GM13976 (cell line): ENCODE data around the gene ERGIC1.

Experiments used
- DNase-seq: peaks from one replicate; pipeline ENCODE4 v3.0.0; 2012; ENCODE audit warnings: low spot score
- CTCF ChIP-seq: IDR thresholded peaks from 2 replicates; pipeline ENCODE4 v1.5.1; 2012; ENCODE audit warnings: borderline replicate concordance, mild to moderate bottlenecking; ENCODE audit not compliant: insufficient read depth; ENCODE audit errors: extremely low read depth, missing control alignments, control extremely low read depth
- in situ Hi-C: fragments of 300-500 bp; cut with MboI; formaldehyde crosslinking; loops from one replicate; pipeline ENCODE4 v1.12.0; 2022; ENCODE audit warnings: low sequenced_read_pairs, mixed read lengths, inconsistent platforms; ENCODE audit not compliant: unreplicated experiment

The ERGIC1 gene

GRCh38 chr5:172790496-172790889 lies 43.6 kb upstream of the ERGIC1 start:
- in situ Hi-C loops: no loop called here
- TF ChIP-seq CTCF: no peak
- no peak for DNase-seq

- TF ChIP-seq CTCF: no peak
- in situ Hi-C loops: no loop called here
- DNase-seq: no peak
Measured at GRCh38 chr5:172791286-172791685, 42.8 kb upstream of the ERGIC1 start.

GRCh38 chr5:172791726-172792445 lies 42.2 kb upstream of the ERGIC1 start:
- TF ChIP-seq CTCF: no peak
- in situ Hi-C loops: no loop called here
- DNase-seq: no peak

GRCh38 chr5:172792701-172793570 lies 41.1 kb upstream of the ERGIC1 start:
- no peak for DNase-seq
- no peak for TF ChIP-seq CTCF
- in situ Hi-C loops: no loop called here

GRCh38 chr5:172793577-172794488 lies 40.2 kb upstream of the ERGIC1 start:
- TF ChIP-seq CTCF: no peak
- DNase-seq: peak; percentile 63
- in situ Hi-C loops: no loop called here
